ENCODE results near the gene TNRC6B.

DNA sequence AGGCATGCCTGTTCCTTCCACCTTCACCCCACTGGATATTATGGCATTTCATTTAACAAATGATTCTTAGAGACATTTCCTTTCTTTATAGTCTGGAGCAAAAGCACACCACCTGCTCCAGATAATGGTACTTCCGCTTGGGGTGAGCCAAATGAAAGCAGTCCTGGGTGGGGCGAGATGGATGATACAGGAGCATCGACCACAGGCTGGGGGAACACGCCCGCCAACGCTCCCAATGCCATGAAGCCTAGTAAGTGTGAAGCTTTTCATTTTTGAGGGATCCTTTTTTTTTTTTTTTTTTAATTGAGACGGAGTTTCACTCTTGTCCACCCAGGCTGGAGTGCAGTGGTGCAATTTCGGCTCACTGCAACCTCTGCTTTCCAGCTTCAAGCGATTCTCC lies 92.3 kb downstream of the TNRC6B start:
- TF ChIP-seq, protein P1, sequence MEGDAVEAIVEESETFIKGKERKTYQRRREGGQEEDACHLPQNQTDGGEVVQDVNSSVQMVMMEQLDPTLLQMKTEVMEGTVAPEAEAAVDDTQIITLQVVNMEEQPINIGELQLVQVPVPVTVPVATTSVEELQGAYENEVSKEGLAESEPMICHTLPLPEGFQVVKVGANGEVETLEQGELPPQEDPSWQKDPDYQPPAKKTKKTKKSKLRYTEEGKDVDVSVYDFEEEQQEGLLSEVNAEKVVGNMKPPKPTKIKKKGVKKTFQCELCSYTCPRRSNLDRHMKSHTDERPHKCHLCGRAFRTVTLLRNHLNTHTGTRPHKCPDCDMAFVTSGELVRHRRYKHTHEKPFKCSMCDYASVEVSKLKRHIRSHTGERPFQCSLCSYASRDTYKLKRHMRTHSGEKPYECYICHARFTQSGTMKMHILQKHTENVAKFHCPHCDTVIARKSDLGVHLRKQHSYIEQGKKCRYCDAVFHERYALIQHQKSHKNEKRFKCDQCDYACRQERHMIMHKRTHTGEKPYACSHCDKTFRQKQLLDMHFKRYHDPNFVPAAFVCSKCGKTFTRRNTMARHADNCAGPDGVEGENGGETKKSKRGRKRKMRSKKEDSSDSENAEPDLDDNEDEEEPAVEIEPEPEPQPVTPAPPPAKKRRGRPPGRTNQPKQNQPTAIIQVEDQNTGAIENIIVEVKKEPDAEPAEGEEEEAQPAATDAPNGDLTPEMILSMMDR (IDR thresholded peaks at IDR 0.05), result no peak
- TF ChIP-seq POLR2A (IDR thresholded peaks at IDR 0.05), result no peak
- TF ChIP-seq EP300 (IDR thresholded peaks at IDR 0.05), result no peak
